K562 (cell line): ENCODE results near the gene RCL1. TPM values are rescaled to one million over a fixed set of nuclear protein-coding genes. Genes with fewer than 3 reads are reported as not detected.

Source experiments
- CSDE1 ChIP-seq, 2 experiments: fragments of 450-650 bp; IDR thresholded peaks; 2 replicates each; pipeline ENCODE4 v1.6.1; 2016; ENCODE audit warnings: mild to moderate bottlenecking in 1 of 2
- EP400 ChIP-seq: fragments of 450-650 bp; IDR thresholded peaks from 2 replicates; pipeline ENCODE4 v1.6.1; 2017; ENCODE audit warnings: antibody characterized with exemption, mild to moderate bottlenecking, moderate library complexity
- GTF2A2 ChIP-seq: IDR thresholded peaks from 2 replicates; pipeline ENCODE4 v1.6.1; 2016; ENCODE audit warnings: mild to moderate bottlenecking, missing genetic modification characterization, missing compliant biosample characterization
- NFRKB ChIP-seq: fragments of 450-650 bp; IDR thresholded peaks from 2 replicates; pipeline ENCODE4 v1.6.1; 2016; ENCODE audit warnings: low read depth
- POLR2AphosphoS2 ChIP-seq: IDR thresholded peaks from 2 replicates; pipeline ENCODE4 v1.6.1; 2012; ENCODE audit warnings: low read length, improper control_type of control experiment
- POLR2H ChIP-seq: IDR thresholded peaks from 2 replicates; pipeline ENCODE4 v1.6.1; 2016; ENCODE audit warnings: missing genetic modification characterization, low read depth, mild to moderate bottlenecking, control low read depth, missing compliant biosample characterization, moderate library complexity
- PRMT5 ChIP-seq: sonication (generic); formaldehyde crosslinking; IDR thresholded peaks from 2 replicates; pipeline ENCODE4 v1.5.0; 2020; ENCODE audit warnings: missing genetic modification reagents
- RBM22 ChIP-seq: fragments of 200-400 bp; formaldehyde crosslinking; IDR thresholded peaks from 2 replicates; pipeline ENCODE4 v1.6.1; 2018; ENCODE audit warnings: low read length, low read depth; ENCODE audit not compliant: poor library complexity, severe bottlenecking
- ZFX ChIP-seq: sonication (generic); formaldehyde crosslinking; IDR thresholded peaks from 2 replicates; pipeline ENCODE4 v1.8.0; 2022; ENCODE audit warnings: mild to moderate bottlenecking, missing genetic modification reagents, moderate library complexity
- ZNF316 ChIP-seq: fragments of 450-650 bp; IDR thresholded peaks from 2 replicates; pipeline ENCODE4 v1.6.1; 2016
- ZNF347 ChIP-seq: fragments of 450-650 bp; formaldehyde crosslinking; IDR thresholded peaks from 2 replicates; pipeline ENCODE4 v1.4.0; 2020; ENCODE audit warnings: low read depth, mild to moderate bottlenecking, moderate library complexity
- ZNF384 ChIP-seq: IDR thresholded peaks from 2 replicates; pipeline ENCODE4 v1.6.1; 2012; ENCODE audit warnings: low read depth, low read length, improper control_type of control experiment
- ZNF76 ChIP-seq: fragments of 250-450 bp; sonication (Bioruptor Pico); IDR thresholded peaks from 2 replicates; pipeline ENCODE4 v1.4.0; 2020; ENCODE audit warnings: mild to moderate bottlenecking, moderate library complexity, borderline replicate concordance
- polyA plus RNA-seq, 8 experiments: library from polyadenylated mRNA; depleted of rRNA in 4 of 8; stranded (reverse) in 5 of 8; unstranded in 3 of 8; fragments of >200 nt; fragmentation: Nextera tagmentation in 2 of 8; fragmentation: Illumina TruSeq in 1 of 8; extraction: Ambion mirVana in 2 of 8; extraction: Trizol in 1 of 8; gene quantifications; 2 replicates each; pipeline versions ENCODE4 v1.2.1 to v1.2.3, GENCODE V29; 2011 to 2014; ENCODE audit warnings: inconsistent platforms in 1 of 8, missing spikeins in 1 of 8
- total RNA-seq, 7 experiments: library from RNA; depleted of rRNA in 6 of 7; stranded (reverse); fragments of >200 nt in 6 of 7; fragmentation: Illumina TruSeq in 2 of 7; extraction: Trizol in 2 of 7; gene quantifications; 2 replicates each; pipeline versions ENCODE4 v1.2.1 to v1.2.3, GENCODE V29; 2011 to 2021; ENCODE audit warnings: low replicate concordance in 1 of 7
- TF ChIP-seq, protein P1 (sequence below), 2 experiments: IDR thresholded peaks in 1 of 2; conservative IDR thresholded peaks in 1 of 2; 2 replicates each; pipeline ENCODE4 v1.6.1; 2016; ENCODE audit warnings: low read depth in 2 of 2, mild to moderate bottlenecking in 1 of 2, missing compliant biosample characterization in 1 of 2, missing genetic modification characterization in 1 of 2, moderate library complexity in 1 of 2
- TF ChIP-seq, protein P2 (sequence below), 2 experiments: fragments of 450-650 bp; IDR thresholded peaks; 2 replicates each; pipeline ENCODE4 v1.6.1; 2018; ENCODE audit warnings: mild to moderate bottlenecking in 2 of 2, low read depth in 1 of 2; ENCODE audit not compliant: partially characterized antibody in 2 of 2
- TF ChIP-seq, protein P3 (sequence below): fragments of 450-650 bp; IDR thresholded peaks from 2 replicates; pipeline ENCODE4 v1.6.1; 2016; ENCODE audit warnings: missing biosample characterization, missing genetic modification characterization
- TF ChIP-seq, protein P4 (sequence below): fragments of 450-650 bp; formaldehyde crosslinking; conservative IDR thresholded peaks from 2 replicates; pipeline ENCODE4 v1.4.0; 2022; ENCODE audit warnings: mild to moderate bottlenecking, missing genetic modification characterization
- TF ChIP-seq, protein P5 (sequence below): fragments of 200-800 bp; sonication (Bioruptor generic); IDR thresholded peaks from 2 replicates; pipeline ENCODE4 v1.6.1; 2017; ENCODE audit warnings: missing genetic modification characterization, missing compliant biosample characterization

Gene RCL1
- total and polyA plus RNA-seq, 9 of the 15 experiments (the other 6 are each of a cell fraction or from before 2014, with no cell fraction given): 24.0 to 67.7 (median 38.6) TPM

DNA sequence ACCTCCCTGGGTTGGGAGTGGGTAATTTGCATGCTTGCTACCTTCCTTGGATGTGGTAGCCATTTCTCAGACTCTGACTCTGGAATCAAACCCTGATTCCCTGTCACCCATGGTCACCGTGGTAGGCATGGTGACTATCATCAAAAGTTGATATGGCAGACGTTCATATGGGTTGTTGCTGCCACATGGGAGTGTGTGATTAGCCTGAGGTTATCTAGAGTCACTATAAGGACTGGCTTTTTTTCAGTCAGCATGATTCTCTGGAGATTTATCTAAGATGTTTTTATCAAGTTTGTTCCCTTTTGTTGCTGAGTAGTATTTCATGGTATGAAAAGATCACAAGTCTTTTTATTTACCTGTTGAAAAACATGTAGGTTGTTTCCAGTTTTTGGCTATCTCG, 7.0 kb downstream of the RCL1 start (continued):
- TF ChIP-seq, protein P1, sequence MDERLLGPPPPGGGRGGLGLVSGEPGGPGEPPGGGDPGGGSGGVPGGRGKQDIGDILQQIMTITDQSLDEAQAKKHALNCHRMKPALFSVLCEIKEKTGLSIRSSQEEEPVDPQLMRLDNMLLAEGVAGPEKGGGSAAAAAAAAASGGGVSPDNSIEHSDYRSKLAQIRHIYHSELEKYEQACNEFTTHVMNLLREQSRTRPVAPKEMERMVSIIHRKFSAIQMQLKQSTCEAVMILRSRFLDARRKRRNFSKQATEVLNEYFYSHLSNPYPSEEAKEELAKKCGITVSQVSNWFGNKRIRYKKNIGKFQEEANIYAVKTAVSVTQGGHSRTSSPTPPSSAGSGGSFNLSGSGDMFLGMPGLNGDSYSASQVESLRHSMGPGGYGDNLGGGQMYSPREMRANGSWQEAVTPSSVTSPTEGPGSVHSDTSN (CRISPR knock-in tag; IDR thresholded peaks at IDR 0.05; ENCODE audit: low read depth): no peak
- TF ChIP-seq, protein P1 (tag; conservative IDR thresholded peaks at IDR 0.05; ENCODE audit: low read depth): peak; percentile 56
- TF ChIP-seq, protein P2, sequence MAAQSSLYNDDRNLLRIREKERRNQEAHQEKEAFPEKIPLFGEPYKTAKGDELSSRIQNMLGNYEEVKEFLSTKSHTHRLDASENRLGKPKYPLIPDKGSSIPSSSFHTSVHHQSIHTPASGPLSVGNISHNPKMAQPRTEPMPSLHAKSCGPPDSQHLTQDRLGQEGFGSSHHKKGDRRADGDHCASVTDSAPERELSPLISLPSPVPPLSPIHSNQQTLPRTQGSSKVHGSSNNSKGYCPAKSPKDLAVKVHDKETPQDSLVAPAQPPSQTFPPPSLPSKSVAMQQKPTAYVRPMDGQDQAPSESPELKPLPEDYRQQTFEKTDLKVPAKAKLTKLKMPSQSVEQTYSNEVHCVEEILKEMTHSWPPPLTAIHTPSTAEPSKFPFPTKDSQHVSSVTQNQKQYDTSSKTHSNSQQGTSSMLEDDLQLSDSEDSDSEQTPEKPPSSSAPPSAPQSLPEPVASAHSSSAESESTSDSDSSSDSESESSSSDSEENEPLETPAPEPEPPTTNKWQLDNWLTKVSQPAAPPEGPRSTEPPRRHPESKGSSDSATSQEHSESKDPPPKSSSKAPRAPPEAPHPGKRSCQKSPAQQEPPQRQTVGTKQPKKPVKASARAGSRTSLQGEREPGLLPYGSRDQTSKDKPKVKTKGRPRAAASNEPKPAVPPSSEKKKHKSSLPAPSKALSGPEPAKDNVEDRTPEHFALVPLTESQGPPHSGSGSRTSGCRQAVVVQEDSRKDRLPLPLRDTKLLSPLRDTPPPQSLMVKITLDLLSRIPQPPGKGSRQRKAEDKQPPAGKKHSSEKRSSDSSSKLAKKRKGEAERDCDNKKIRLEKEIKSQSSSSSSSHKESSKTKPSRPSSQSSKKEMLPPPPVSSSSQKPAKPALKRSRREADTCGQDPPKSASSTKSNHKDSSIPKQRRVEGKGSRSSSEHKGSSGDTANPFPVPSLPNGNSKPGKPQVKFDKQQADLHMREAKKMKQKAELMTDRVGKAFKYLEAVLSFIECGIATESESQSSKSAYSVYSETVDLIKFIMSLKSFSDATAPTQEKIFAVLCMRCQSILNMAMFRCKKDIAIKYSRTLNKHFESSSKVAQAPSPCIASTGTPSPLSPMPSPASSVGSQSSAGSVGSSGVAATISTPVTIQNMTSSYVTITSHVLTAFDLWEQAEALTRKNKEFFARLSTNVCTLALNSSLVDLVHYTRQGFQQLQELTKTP (IDR thresholded peaks at IDR 0.05; ENCODE audit: low read depth in 1 of 2, partially characterized antibody in 2 of 2): no peak
- TF ChIP-seq ZFX (CRISPR knock-in tag): no peak
- TF ChIP-seq, protein P3, sequence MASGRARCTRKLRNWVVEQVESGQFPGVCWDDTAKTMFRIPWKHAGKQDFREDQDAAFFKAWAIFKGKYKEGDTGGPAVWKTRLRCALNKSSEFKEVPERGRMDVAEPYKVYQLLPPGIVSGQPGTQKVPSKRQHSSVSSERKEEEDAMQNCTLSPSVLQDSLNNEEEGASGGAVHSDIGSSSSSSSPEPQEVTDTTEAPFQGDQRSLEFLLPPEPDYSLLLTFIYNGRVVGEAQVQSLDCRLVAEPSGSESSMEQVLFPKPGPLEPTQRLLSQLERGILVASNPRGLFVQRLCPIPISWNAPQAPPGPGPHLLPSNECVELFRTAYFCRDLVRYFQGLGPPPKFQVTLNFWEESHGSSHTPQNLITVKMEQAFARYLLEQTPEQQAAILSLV (tag): no peak
- peak in 1 of 2 experiments; percentile 65; a peak in 1 of 4 replicates for TF ChIP-seq CSDE1 (IDR thresholded peaks at IDR 0.05)
- TF ChIP-seq ZNF316: peak; percentile 54; the same call in 1 of the 2 replicates
- peak; percentile 92 for TF ChIP-seq ZNF384
- TF ChIP-seq ZNF347: no peak
- TF ChIP-seq GTF2A2 (tag): no peak
- no peak for TF ChIP-seq ZNF76 (CRISPR knock-in tag)
- no peak; the same call in 1 of the 2 replicates for TF ChIP-seq EP400
- no peak for TF ChIP-seq PRMT5 (CRISPR knock-in tag)
- 0 out of 2 replicates have a peak, but pooled peaks have one; percentile 22 for TF ChIP-seq POLR2H (tag)
- no peak for TF ChIP-seq RBM22
- TF ChIP-seq NFRKB: no peak
- TF ChIP-seq, protein P4, sequence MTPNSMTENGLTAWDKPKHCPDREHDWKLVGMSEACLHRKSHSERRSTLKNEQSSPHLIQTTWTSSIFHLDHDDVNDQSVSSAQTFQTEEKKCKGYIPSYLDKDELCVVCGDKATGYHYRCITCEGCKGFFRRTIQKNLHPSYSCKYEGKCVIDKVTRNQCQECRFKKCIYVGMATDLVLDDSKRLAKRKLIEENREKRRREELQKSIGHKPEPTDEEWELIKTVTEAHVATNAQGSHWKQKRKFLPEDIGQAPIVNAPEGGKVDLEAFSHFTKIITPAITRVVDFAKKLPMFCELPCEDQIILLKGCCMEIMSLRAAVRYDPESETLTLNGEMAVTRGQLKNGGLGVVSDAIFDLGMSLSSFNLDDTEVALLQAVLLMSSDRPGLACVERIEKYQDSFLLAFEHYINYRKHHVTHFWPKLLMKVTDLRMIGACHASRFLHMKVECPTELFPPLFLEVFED: 0 out of 2 replicates have a peak, but pooled peaks have one; percentile 13
- no peak for TF ChIP-seq POLR2AphosphoS2
- TF ChIP-seq, protein P5, sequence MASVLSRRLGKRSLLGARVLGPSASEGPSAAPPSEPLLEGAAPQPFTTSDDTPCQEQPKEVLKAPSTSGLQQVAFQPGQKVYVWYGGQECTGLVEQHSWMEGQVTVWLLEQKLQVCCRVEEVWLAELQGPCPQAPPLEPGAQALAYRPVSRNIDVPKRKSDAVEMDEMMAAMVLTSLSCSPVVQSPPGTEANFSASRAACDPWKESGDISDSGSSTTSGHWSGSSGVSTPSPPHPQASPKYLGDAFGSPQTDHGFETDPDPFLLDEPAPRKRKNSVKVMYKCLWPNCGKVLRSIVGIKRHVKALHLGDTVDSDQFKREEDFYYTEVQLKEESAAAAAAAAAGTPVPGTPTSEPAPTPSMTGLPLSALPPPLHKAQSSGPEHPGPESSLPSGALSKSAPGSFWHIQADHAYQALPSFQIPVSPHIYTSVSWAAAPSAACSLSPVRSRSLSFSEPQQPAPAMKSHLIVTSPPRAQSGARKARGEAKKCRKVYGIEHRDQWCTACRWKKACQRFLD (CRISPR knock-in tag): peak; percentile 63; the same call in 1 of the 2 replicates
